Stimulated activated CD4-positive, alpha-beta T cell treated with anti-CD3 and anti-CD28 coated beads, Interleukin-12 subunit alpha, Interleukin-12 subunit beta, amount 100 ng/mL, for 24 hours (primary cell): Measurements from ENCODE around the gene FBXL4.

Experiments
- DNase-seq, 2 experiments: peaks; one replicate each; pipeline ENCODE4 v3.0.0-alpha.2; 2020; ENCODE audit warnings: low read depth in 2 of 2

Gene FBXL4

DNA sequence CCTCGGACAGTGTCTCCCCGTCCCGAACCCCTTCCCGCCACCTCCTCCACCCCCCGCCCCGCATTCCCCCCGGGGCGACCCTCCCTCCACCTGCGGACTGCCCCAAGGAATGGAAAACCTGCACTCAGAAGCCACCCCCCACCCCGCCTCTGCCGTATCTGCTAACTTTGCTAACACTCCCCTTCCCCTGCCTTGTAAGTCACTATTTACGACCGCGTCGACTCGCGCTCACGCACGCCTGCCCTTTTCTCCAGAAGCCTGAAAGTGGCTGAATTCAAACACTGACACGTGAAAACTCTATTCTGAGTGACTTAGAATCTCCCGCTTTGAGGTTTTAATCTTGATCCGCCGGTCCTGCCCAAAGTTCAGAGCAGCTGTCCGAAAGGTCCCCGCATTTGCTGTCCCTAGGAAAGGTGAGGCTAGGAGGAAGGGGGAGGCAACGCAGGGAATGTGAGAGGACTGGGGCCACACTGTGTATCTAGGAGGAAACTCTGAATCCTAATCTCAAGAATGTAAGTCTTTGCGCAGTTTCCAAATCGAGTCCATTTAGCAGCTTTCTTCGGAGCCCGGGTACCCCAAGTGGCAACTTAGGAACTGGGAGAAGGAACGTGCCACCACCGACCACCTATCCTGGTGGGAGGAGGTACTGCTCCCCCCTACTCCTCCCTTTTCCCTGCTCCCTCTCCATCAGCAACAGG is 122.7 kb downstream of the FBXL4 start:
- DNase-seq = no peak

DNA sequence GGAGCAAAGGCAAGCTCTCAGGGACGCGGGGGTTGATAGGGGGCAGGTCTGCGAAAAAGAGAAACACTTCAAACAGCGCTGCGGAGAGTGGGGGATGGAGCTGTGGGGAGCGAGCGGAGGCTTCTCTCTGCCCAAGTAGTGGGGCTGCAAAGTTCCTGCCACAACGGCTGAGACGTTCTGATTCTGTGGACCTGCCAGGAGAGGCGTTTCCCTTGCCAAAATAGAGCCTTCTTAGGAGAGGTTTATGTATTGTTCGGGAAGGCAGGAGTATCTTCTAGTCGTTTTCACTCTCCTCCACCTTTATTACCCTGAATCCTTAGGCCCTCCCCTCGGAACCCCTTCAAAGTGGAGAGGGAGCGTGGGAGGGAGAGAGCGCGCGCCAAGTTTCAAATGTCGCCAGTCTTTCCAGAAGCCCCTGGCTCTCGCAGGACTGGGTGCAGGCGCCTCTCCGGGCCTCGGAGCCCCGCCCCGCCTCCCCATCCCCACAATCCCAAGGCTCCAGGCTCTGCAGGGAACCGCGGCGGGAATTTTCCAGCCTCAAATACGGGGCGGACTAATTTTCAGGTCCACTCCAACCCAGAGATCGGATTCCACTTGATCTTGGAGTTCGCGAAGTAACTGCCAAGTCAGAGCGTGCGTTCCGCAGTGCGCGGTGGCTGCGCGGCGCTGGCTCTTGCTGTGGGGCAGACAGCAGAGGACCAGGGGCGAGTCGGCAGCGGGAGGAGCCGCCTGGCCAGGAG is 123.4 kb downstream of the FBXL4 start:
- DNase-seq = no peak

DNA sequence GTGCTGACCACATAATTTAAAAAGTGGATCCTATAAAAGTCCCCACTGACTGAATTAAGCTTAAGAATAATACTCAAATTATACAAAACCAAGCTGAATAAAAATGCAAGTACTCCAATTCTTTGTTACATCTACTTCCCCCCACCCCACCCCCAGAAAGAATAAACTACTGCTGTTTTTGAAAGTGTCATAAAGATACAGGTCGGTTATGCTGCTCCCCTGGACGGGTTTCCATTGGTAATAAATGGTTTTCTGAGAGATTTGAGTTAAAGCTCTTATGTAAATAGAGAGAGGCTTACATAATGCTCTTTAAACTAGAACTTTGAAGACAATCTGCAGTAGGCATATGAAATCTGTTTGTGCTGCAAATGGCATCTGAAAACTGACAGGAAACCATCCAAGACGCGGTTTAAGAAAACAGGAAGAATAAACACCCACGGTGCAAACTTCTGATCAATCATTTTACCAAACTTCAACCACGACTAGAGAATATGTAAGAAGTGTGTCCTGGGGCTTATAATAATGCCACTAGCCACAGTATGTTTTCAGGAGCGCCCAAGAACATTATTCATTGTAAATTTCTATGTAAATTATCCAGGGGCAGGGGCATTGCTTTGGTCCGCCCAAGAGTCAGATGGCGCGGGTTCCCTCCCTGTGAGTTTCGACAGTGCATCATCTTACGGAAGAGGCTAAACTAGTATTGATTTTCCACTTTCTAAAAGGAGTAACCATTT is 124.2 kb downstream of the FBXL4 start:
- DNase-seq = no peak

- no peak for DNase-seq
Measured at GRCh38 chr6:98821756-98822405, 125.9 kb downstream of the FBXL4 start.
